Endodermal cell (in vitro differentiated cells): ENCODE results near the gene UBA52. TPM values are rescaled to one million over a fixed set of nuclear protein-coding genes. Genes with fewer than 3 reads are reported as not detected.

ENCODE experiments used
- DNase-seq: peaks from one replicate; pipeline ENCODE4 v3.0.0-alpha.2; 2017
- H3K27ac ChIP-seq: 2 replicates; pipeline ENCODE4 v1.5.1; 2013; ENCODE audit warnings: mild to moderate bottlenecking, low read depth, low read length, moderate library complexity
- H3K27me3 ChIP-seq: 2 replicates; pipeline ENCODE4 v1.6.1; 2013; ENCODE audit warnings: mild to moderate bottlenecking, low read length, moderate library complexity; ENCODE audit not compliant: insufficient read depth, control insufficient read depth, poor library complexity, severe bottlenecking
- H3K36me3 ChIP-seq: 2 replicates; pipeline ENCODE4 v1.7.0; 2013; ENCODE audit warnings: mild to moderate bottlenecking, low read length, moderate library complexity; ENCODE audit not compliant: control insufficient read depth, insufficient read depth
- H3K4me1 ChIP-seq: one replicate; pipeline ENCODE4 v1.7.0; 2013; ENCODE audit warnings: low read length; ENCODE audit not compliant: control insufficient read depth, insufficient read depth
- H3K4me3 ChIP-seq: 2 replicates; pipeline ENCODE4 v1.5.1; 2013; ENCODE audit warnings: mild to moderate bottlenecking, low read length, moderate library complexity
- H3K9ac ChIP-seq: 2 replicates; pipeline ENCODE4 v1.6.1; 2013; ENCODE audit warnings: mild to moderate bottlenecking, low read length, moderate library complexity; ENCODE audit not compliant: poor library complexity, severe bottlenecking; ENCODE audit errors: extremely low read depth
- H3K9me3 ChIP-seq: 2 replicates; pipeline ENCODE4 v1.6.1; 2013; ENCODE audit warnings: mild to moderate bottlenecking, low read length, moderate library complexity; ENCODE audit not compliant: control insufficient read depth
- H3K27ac Mint-ChIP-seq: 2 replicates; pipeline ENCODE4 v1.8.0; 2020; ENCODE audit warnings: mixed read lengths
- H3K27me3 Mint-ChIP-seq: 2 replicates; pipeline ENCODE4 v1.8.0; 2021; ENCODE audit warnings: mild to moderate bottlenecking, mixed read lengths; ENCODE audit not compliant: insufficient read depth
- H3K36me3 Mint-ChIP-seq: 2 replicates; pipeline ENCODE4 v1.8.0; 2020; ENCODE audit warnings: low read depth, mixed read lengths
- H3K4me1 Mint-ChIP-seq: 2 replicates; pipeline ENCODE4 v1.8.0; 2020; ENCODE audit warnings: mixed read lengths
- H3K4me3 Mint-ChIP-seq: 2 replicates; pipeline ENCODE4 v1.8.0; 2020; ENCODE audit warnings: mild to moderate bottlenecking, moderate library complexity, mixed read lengths
- H3K9me3 Mint-ChIP-seq: 2 replicates; pipeline ENCODE4 v1.8.0; 2020; ENCODE audit warnings: mild to moderate bottlenecking, mixed read lengths
- WGBS, 2 experiments: methylation state at CpG; one replicate each; pipeline versions ENCODE4 v1.1.5 to v1.1.7; 2013; ENCODE audit warnings: missing lambda C conversion rate in 2 of 2, mixed read lengths in 1 of 2; ENCODE audit not compliant: insufficient coverage in 1 of 2, insufficient read length in 1 of 2; 5-methylcytosine and 5-hydroxymethylcytosine counted together
- total RNA-seq, 2 donors: library from RNA; stranded (reverse); fragmentation: NEBNext Ultra II Directional in 1 of 2; extraction: Animal tissue kit (Norgen Biotek cat#: 25700) in 1 of 2; gene quantifications; 2 replicates in 1 of 2; 3 replicates in 1 of 2; pipeline ENCODE4 v1.2.1, GENCODE V29; 2021
- TF ChIP-seq, protein P1 (sequence below): fragments of 200-600 bp; sonication (generic); conservative IDR thresholded peaks from 2 replicates; pipeline ENCODE4 v1.5.0; 2021; ENCODE audit warnings: antibody characterized with exemption, mild to moderate bottlenecking

Gene UBA52
- total RNA-seq, 2 donors from 2014 or later, result 1,143 to 1,222 TPM

DNA sequence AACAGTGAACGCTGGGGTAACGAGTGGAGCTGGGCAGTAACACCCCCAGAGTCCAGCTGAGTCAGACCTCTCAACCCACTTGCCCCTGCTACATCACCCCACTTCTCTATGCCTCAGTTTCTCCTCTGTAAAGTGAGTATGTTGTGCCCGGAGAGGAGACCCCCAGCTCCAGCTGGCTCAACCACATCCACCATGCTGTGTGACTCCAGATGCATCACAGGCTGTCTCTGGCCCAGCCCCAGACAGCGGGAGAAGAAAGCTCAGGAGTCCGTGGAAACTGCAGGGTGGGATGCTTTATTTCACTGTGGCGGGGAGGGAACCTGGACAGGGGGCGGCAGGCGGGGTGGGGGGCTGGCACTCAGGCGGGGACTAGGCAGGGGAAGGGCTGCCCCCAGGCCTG lies 40.2 kb upstream of the UBA52 start:
- Mint-ChIP-seq H3K36me3 (peaks cover 36% of the 10 kb centered on the region), H3K27ac (no peak overlapping the region), H3K4me3 (no peak overlapping the region), H3K9me3 (no peaks in the 10 kb centered on the region), H3K27me3 (no peaks in the 10 kb centered on the region), H3K4me1 (no peaks in the 10 kb centered on the region)
- Histone ChIP-seq H3K4me1 (no peaks in the 10 kb centered on the region), H3K36me3 (peaks cover 24% of the 10 kb centered on the region), H3K27ac (no peak overlapping the region), H3K4me3 (no peak overlapping the region), H3K9ac (no peak overlapping the region), H3K9me3 (no peaks in the 10 kb centered on the region), H3K27me3 (no peaks in the 10 kb centered on the region)
- 94 to 100% methylated on average over 2 to 8 of the region's 9 CpGs for WGBS, 2 experiments
- TF ChIP-seq, protein P1, sequence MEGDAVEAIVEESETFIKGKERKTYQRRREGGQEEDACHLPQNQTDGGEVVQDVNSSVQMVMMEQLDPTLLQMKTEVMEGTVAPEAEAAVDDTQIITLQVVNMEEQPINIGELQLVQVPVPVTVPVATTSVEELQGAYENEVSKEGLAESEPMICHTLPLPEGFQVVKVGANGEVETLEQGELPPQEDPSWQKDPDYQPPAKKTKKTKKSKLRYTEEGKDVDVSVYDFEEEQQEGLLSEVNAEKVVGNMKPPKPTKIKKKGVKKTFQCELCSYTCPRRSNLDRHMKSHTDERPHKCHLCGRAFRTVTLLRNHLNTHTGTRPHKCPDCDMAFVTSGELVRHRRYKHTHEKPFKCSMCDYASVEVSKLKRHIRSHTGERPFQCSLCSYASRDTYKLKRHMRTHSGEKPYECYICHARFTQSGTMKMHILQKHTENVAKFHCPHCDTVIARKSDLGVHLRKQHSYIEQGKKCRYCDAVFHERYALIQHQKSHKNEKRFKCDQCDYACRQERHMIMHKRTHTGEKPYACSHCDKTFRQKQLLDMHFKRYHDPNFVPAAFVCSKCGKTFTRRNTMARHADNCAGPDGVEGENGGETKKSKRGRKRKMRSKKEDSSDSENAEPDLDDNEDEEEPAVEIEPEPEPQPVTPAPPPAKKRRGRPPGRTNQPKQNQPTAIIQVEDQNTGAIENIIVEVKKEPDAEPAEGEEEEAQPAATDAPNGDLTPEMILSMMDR, result no peak
- DNase-seq, result no peak

DNA sequence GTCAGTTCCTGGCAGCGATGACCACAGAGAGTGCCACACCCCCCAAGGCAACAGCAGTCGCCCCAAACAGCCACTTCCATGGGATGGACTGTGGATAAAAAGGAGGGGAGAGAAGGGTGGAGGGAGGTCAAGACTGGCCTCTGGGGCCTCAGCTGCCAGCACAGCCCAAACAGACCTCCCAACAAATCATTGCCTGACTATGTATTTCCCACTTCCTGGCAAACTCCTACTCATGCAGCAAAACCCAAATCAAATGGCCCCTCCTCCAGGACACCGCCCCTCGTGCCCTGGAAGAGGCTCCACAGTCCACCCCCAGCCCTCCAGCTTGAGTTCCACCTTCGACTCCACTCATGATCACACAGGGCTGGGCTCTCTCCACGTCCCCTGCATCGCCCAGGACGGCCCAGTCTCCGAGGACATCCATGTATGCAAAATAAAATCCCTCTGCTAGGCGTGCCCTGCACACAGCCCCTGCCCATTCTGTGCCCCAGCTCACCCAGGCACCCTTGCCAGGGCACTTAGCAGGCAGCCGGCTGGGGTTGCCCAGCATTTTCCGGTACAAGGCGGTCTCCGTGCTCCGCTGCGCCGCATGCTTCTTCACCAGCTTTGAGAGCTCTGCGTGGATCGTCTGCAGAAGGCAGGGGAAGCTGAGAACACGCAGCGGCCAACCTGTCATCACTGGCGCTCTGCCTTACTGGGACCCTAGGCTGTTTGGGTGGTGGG lies 39.3 kb upstream of the UBA52 start:
- no peak overlapping the region for H3K27ac Mint-ChIP-seq
- Histone ChIP-seq H3K4me3 (no peak overlapping the region), H3K9ac (no peak overlapping the region), H3K27me3 (no peaks in the 10 kb centered on the region), H3K4me1 (no peaks in the 10 kb centered on the region), H3K27ac (no peak overlapping the region), H3K36me3 (peaks cover 32% of the 10 kb centered on the region), H3K9me3 (no peaks in the 10 kb centered on the region)
- no peak overlapping the region for H3K4me3 Mint-ChIP-seq
- H3K27me3 Mint-ChIP-seq, result no peaks in the 10 kb centered on the region
- H3K36me3 Mint-ChIP-seq, result peaks cover 45% of the 10 kb centered on the region
- TF ChIP-seq, protein P1, result no peak
- WGBS, 2 experiments, result 95 to 97% methylated on average over 20 to 22 of the region's 22 CpGs
- H3K4me1 Mint-ChIP-seq, result no peaks in the 10 kb centered on the region
- DNase-seq, result no peak
- no peaks in the 10 kb centered on the region for H3K9me3 Mint-ChIP-seq

DNA sequence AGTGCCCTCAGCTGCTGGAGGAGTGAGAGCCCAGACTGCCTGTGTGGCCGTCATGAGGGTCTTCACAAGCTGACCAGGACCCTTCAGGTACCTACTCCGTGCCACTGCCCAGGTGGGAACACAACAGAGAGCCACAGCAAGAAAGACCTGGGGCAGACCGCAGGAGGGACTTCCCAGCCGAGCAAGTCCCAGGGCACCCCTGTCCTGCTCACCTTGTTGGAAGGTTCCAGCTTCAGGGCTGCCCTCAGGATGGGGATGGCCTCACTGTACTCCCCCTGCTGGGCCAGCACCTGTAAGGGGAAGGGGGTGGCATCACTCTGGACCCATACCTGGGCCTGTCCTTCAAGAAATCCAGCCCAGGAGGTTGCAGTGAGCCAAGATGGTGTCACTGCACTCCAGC lies 38.6 kb upstream of the UBA52 start:
- Mint-ChIP-seq H3K27ac (no peak overlapping the region), H3K4me1 (no peaks in the 10 kb centered on the region), H3K4me3 (no peak overlapping the region), H3K36me3 (peaks cover 51% of the 10 kb centered on the region), H3K9me3 (no peaks in the 10 kb centered on the region), H3K27me3 (no peaks in the 10 kb centered on the region)
- WGBS, 2 experiments, result 91 to 95% methylated on average over 3 to 4 of the region's 4 CpGs
- TF ChIP-seq, protein P1, result no peak
- Histone ChIP-seq H3K27ac (no peak overlapping the region), H3K36me3 (peaks cover 37% of the 10 kb centered on the region), H3K9ac (no peak overlapping the region), H3K27me3 (no peaks in the 10 kb centered on the region), H3K4me1 (no peaks in the 10 kb centered on the region), H3K4me3 (no peak overlapping the region), H3K9me3 (no peaks in the 10 kb centered on the region)
- DNase-seq, result no peak
